ENCODE data around the gene BHLHE23.

- TF ChIP-seq CTCF (IDR thresholded peaks at IDR 0.05; ENCODE audit: low read length) (no peak), EZH2 (optimal IDR thresholded peaks at IDR 0.05; ENCODE audit: low read depth, low read length) (no peak), EZH2phosphoT487 (IDR thresholded peaks at IDR 0.05; ENCODE audit: low read length) (no peak)
Measured at GRCh38 chr20:62977613-62978560, 28.9 kb downstream of the BHLHE23 start.

Measured in MM.1S (cell line).